ENCODE data around the gene RAB40B. TPM values are rescaled to one million over a fixed set of nuclear protein-coding genes. Genes with fewer than 3 reads are reported as not detected.

The RAB40B gene
- total and polyA plus RNA-seq, 2 of the 13 experiments (the other 11 are each of a cell fraction or from before 2014, with no cell fraction given) = 6.2 to 6.5 TPM

DNA sequence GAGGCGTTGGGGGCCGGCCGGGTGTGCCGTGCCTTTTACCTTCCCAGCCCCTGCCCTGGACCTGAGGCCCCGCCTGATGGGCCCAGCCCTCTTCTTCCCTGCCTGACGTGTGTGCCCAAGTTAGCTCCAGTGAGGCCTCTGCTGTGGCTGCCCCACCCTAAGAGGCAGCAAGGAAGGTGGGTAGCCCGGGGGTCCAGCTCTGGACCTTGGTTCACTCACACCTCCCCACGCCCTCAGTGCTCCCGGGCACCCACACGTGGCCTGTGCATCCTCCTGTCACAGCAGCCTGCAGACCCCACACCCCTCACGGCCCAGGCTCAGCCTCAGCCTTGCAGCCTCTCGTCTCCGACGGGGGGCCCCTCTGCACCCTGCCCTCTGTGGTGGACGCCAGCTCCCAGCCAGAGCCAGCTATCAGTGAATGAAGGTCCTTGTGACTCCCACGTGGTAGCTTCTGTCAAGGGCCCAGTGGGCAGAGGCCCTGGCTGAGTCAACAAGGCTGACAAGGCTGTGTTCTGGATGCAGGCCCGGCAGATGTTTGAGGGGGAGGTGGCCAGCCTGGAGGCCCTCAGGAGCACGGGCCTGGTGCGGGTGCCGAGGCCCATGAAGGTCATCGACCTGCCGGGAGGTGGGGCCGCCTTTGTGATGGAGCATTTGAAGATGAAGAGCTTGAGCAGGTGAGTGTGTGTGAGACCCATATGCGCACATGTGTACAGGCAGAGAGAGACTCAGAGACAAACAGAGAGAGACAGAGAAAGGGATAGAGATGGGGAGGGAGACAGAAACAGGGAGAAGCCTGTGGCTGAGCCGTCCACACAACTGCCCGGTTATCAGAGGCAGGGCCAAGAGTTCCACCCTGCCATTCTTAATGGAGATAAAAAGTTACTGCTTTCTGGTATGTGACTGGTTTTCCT is 39.7 kb upstream of the RAB40B start (continued):
- TF ChIP-seq, protein P1, sequence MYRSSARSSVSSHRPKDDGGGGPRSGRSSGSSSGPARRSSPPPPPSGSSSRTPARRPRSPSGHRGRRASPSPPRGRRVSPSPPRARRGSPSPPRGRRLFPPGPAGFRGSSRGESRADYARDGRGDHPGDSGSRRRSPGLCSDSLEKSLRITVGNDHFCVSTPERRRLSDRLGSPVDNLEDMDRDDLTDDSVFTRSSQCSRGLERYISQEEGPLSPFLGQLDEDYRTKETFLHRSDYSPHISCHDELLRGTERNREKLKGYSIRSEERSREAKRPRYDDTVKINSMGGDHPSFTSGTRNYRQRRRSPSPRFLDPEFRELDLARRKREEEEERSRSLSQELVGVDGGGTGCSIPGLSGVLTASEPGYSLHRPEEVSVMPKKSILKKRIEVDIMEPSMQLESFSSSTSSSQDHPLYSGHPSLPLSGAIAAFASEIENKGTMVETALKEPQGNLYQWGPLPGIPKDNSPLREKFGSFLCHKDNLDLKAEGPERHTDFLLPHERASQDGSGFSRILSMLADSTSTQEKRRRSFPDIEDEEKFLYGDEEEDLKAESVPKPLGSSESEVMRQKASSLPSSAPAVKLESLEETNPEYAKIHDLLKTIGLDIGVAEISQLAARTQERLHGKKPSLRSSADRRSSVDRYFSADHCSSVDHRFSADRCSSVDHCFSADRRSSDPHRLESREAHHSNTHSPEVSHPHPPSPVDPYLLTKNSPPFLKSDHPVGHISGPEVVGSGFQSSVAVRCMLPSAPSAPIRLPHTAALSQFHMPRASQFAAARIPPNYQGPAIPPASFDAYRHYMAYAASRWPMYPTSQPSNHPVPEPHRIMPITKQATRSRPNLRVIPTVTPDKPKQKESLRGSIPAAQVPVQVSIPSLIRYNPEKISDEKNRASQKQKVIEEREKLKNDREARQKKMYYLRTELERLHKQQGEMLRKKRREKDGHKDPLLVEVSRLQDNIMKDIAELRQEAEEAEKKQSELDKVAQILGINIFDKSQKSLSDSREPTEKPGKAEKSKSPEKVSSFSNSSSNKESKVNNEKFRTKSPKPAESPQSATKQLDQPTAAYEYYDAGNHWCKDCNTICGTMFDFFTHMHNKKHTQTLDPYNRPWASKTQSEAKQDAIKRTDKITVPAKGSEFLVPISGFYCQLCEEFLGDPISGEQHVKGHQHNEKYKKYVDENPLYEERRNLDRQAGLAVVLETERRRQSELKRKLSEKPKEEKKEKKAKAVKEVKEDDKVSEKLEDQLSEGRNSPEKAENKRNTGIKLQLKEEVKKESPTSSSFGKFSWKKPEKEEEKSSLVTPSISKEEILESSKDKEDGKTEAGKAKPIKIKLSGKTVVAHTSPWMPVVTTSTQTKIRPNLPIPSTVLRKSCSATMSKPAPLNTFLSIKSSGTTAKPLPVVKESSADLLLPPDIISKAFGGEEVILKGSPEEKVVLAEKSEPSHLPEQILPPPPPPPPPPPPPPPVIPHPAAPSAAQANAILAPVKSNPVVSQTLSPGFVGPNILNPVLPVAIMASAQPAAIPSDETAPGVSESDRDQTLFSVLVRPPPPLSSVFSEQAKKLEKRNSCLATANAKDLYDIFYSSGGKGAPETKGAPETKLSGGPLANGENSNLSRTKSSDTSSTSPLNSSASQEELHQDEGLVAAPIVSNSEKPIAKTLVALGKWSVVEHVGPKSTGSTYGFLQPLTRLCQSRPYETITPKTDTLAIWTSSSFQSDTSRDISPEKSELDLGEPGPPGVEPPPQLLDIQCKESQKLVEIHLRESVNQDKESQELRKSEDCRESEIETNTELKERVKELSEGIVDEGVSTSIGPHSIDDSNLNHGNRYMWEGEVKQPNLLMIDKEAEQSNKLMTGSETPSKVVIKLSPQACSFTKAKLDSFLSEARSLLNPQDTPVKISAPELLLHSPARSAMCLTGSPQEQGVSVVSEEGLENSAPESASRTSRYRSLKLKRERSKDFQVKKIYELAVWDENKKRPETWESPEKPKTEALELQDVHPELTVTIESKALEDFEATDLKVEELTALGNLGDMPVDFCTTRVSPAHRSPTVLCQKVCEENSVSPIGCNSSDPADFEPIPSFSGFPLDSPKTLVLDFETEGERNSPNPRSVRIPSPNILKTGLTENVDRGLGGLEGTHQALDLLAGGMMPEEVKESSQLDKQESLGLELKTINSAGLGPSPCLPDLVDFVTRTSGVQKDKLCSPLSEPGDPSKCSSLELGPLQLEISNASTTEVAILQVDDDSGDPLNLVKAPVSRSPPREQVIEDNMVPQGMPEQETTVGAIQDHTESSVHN (CRISPR knock-in tag; IDR thresholded peaks at IDR 0.05) = peak; percentile 100
- TF ChIP-seq MAZ (IDR thresholded peaks at IDR 0.05; ENCODE audit: borderline replicate concordance, low read depth, low read length) (peak; percentile 46), MAZ (CRISPR knock-in tag; IDR thresholded peaks at IDR 0.05; ENCODE audit: low read depth) (peak; percentile 99), TBP (CRISPR knock-in tag; IDR thresholded peaks at IDR 0.05) (no peak), ZNF253 (CRISPR knock-in tag; IDR thresholded peaks at IDR 0.05; ENCODE audit: borderline replicate concordance) (peak; percentile 99), ZFP41 (CRISPR knock-in tag; IDR thresholded peaks at IDR 0.05; ENCODE audit: borderline replicate concordance) (peak; percentile 99), DNMT1 (CRISPR knock-in tag; IDR thresholded peaks at IDR 0.05) (peak; percentile 25; the same call in 1 of the 2 replicates), TRIM24 (CRISPR knock-in tag; IDR thresholded peaks at IDR 0.05) (no peak; the same call in 1 of the 2 replicates), RORA (CRISPR knock-in tag; IDR thresholded peaks at IDR 0.05) (no peak), KDM6A (CRISPR knock-in tag; IDR thresholded peaks at IDR 0.05; ENCODE audit: low read depth) (peak; percentile 91), RARA (CRISPR knock-in tag; IDR thresholded peaks at IDR 0.05) (peak; percentile 92)
- TF ChIP-seq, protein P2, sequence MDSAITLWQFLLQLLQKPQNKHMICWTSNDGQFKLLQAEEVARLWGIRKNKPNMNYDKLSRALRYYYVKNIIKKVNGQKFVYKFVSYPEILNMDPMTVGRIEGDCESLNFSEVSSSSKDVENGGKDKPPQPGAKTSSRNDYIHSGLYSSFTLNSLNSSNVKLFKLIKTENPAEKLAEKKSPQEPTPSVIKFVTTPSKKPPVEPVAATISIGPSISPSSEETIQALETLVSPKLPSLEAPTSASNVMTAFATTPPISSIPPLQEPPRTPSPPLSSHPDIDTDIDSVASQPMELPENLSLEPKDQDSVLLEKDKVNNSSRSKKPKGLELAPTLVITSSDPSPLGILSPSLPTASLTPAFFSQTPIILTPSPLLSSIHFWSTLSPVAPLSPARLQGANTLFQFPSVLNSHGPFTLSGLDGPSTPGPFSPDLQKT (CRISPR knock-in tag; IDR thresholded peaks at IDR 0.05; ENCODE audit: borderline replicate concordance) = no peak
- TF ChIP-seq, protein P3, sequence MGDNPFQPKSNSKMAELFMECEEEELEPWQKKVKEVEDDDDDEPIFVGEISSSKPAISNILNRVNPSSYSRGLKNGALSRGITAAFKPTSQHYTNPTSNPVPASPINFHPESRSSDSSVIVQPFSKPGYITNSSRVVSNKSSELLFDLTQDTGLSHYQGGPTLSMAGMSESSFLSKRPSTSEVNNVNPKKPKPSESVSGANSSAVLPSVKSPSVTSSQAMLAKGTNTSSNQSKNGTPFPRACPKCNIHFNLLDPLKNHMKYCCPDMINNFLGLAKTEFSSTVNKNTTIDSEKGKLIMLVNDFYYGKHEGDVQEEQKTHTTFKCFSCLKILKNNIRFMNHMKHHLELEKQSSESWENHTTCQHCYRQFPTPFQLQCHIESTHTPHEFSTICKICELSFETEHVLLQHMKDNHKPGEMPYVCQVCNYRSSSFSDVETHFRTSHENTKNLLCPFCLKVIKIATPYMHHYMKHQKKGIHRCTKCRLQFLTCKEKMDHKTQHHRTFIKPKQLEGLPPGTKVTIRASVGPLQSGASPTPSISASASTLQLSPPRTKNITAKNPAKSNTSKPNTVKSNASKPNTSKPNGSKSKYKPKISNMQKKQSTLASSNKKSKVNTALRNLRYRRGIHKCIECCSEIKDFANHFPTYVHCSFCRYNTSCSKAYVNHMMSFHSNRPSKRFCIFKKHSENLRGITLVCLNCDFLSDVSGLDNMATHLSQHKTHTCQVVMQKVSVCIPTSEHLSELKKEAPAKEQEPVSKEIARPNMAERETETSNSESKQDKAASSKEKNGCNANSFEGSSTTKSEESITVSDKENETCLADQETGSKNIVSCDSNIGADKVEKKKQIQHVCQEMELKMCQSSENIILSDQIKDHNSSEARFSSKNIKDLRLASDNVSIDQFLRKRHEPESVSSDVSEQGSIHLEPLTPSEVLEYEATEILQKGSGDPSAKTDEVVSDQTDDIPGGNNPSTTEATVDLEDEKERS (CRISPR knock-in tag; IDR thresholded peaks at IDR 0.05) = peak; percentile 100
